ENCODE results near the gene CLK2.
A peak's percentile ranks its signal among the peaks of the same experiment; 100 is the strongest.

Gene CLK2

GRCh38 chr1:155308493-155309422 lies 35.5 kb upstream of the CLK2 start, which contains the start of gene FDPS:
Gene FDPS, plus strand, starts transcription at chr1:155308866. Its CDS starts 924 bp downstream, at chr1:155309790.
- Mint-ChIP-seq H3K9me3 (no peaks in the 10 kb centered on the region), H3K4me1 (peaks cover 45% of the 10 kb centered on the region), H3K4me3 (peak within 1 kb of the TSS; percentile 98), H3K27me3 (ENCODE audit: low read depth, poor library complexity) (peaks cover 6% of the 10 kb centered on the region), H3K27ac (peak within 1 kb of the TSS; percentile 99), H3K36me3 (ENCODE audit: low read depth) (peaks cover 36% of the 10 kb centered on the region)
- peak; percentile 90 for DNase-seq
- TF ChIP-seq CTCF (IDR thresholded peaks at IDR 0.05), result no peak

GRCh38 chr1:155307247-155307740 lies 34.0 kb upstream of the CLK2 start:
- no peak for DNase-seq
- Mint-ChIP-seq H3K4me1 (peaks cover 44% of the 10 kb centered on the region), H3K4me3 (no peak overlapping the region), H3K27ac (peak overlapping the region; percentile 32), H3K36me3 (ENCODE audit: low read depth) (peaks cover 23% of the 10 kb centered on the region), H3K9me3 (no peaks in the 10 kb centered on the region), H3K27me3 (ENCODE audit: low read depth, poor library complexity) (peaks cover 6% of the 10 kb centered on the region)
- TF ChIP-seq CTCF (IDR thresholded peaks at IDR 0.05), result peak; percentile 42

GRCh38 chr1:155305881-155306391 lies 32.6 kb upstream of the CLK2 start:
- H3K4me3 Mint-ChIP-seq, result peak overlapping the region; percentile 55
- no peak for DNase-seq
- H3K27me3 Mint-ChIP-seq (ENCODE audit: low read depth, poor library complexity), result peaks cover 6% of the 10 kb centered on the region
- peaks cover 33% of the 10 kb centered on the region for H3K4me1 Mint-ChIP-seq
- peaks cover 10% of the 10 kb centered on the region for H3K36me3 Mint-ChIP-seq (ENCODE audit: low read depth)
- TF ChIP-seq CTCF (IDR thresholded peaks at IDR 0.05), result no peak
- no peaks in the 10 kb centered on the region for H3K9me3 Mint-ChIP-seq
- peak overlapping the region; percentile 72 for H3K27ac Mint-ChIP-seq

DNA sequence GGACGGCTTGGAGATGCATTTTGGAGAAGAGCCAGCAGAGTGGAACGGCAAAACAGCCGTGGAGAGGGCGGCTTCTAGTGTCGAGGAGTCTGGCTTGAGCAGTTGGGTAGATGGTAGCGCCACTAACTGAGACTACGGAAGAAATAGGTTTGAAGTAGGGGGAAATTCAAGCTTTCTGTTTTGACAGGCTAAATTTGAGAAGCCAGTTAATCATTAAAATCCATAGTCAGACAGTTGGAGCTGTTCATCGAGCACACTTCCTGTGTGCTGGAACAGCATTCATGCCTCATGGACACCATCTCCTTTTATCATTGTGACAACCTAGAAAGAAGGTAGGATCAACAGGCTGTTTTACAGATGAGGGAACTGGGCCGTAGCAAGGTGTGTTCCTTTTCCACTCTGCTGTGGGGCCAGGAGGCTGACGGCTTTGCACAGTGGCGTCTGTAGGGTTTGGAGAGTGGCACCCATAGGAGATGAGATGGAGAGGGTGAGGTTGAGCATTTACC lies 31.3 kb upstream of the CLK2 start:
- Mint-ChIP-seq H3K9me3 (no peaks in the 10 kb centered on the region), H3K27ac (peak overlapping the region; percentile 20), H3K4me1 (peaks cover 20% of the 10 kb centered on the region), H3K27me3 (ENCODE audit: low read depth, poor library complexity) (peaks cover 6% of the 10 kb centered on the region), H3K4me3 (no peak overlapping the region), H3K36me3 (ENCODE audit: low read depth) (no peaks in the 10 kb centered on the region)
- no peak for TF ChIP-seq CTCF (IDR thresholded peaks at IDR 0.05)
- DNase-seq, result no peak

DNA sequence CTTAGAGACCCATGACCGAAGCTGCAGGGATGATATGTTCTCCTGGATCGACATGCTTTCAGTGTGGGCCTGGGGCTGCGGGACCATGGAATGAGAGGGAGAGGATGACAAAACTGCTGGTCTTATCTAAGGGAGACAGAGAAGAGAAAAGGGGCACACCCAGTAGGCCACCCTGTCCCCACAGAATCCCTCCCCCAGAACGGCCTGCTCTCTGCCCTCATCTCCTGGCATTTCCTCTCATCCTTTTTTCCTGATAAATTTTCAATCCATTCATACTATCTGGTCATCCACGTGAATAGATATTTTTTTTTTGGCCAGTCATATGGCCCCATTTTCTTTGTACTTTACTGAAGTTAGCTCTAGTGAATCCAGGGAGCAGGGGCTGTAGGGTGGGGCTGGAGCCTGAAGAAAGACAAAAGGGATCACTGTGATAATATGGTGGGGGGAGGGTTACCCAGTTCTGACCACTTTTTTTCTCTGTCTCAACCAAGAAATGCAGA lies 28.1 kb upstream of the CLK2 start, which contains the start of gene PKLR:
Gene PKLR (minus strand): TSS at position 97 of the 500 bp plus-strand sequence. CDS start 43 bp downstream, at position 54.
- Mint-ChIP-seq H3K27me3 (ENCODE audit: low read depth, poor library complexity) (peaks cover 27% of the 10 kb centered on the region), H3K27ac (no peak within 1 kb of the TSS), H3K36me3 (ENCODE audit: low read depth) (no peaks in the 10 kb centered on the region), H3K4me1 (peaks cover 18% of the 10 kb centered on the region), H3K4me3 (no peak within 1 kb of the TSS), H3K9me3 (peaks cover 4% of the 10 kb centered on the region)
- DNase-seq, result no peak
- TF ChIP-seq CTCF (IDR thresholded peaks at IDR 0.05), result no peak

Data from nephron progenitor cell (in vitro differentiated cells).